Effector CD8-positive, alpha-beta T cell (primary cell): ENCODE results near the gene VWA2.

ENCODE experiments used
- DNase-seq: peaks from one replicate; lab custom pipeline; 2025; lab: John Stamatoyannopoulos, UW

VWA2 gene

GRCh38 chr10:114300036-114300645, 61.1 kb downstream of the VWA2 start:
- DNase-seq = no peak

GRCh38 chr10:114301177-114301576, 62.1 kb downstream of the VWA2 start:
- DNase-seq = no peak

GRCh38 chr10:114301951-114302710, 63.1 kb downstream of the VWA2 start:
- DNase-seq = no peak

GRCh38 chr10:114303556-114303955, 64.5 kb downstream of the VWA2 start:
- DNase-seq = no peak

- DNase-seq = peak; percentile 39
Observed at GRCh38 chr10:114304017-114304570, 65.0 kb downstream of the VWA2 start.

GRCh38 chr10:114304571-114305421, 65.7 kb downstream of the VWA2 start:
- DNase-seq = peak; percentile 63

- no peak for DNase-seq
Observed at GRCh38 chr10:114305521-114305925, 66.5 kb downstream of the VWA2 start.

- DNase-seq = no peak
Observed at GRCh38 chr10:114306116-114306973, 67.3 kb downstream of the VWA2 start.

- no peak for DNase-seq
Observed at GRCh38 chr10:114307731-114308130, 68.7 kb downstream of the VWA2 start.

- no peak for DNase-seq
Observed at GRCh38 chr10:114308531-114309363, 69.7 kb downstream of the VWA2 start.

GRCh38 chr10:114309364-114309651, 70.3 kb downstream of the VWA2 start:
- DNase-seq = no peak

GRCh38 chr10:114310346-114310745, 71.3 kb downstream of the VWA2 start:
- no peak for DNase-seq

GRCh38 chr10:114311023-114311422, 72.0 kb downstream of the VWA2 start:
- no peak for DNase-seq

- DNase-seq = no peak
Observed at GRCh38 chr10:114311496-114312209, 72.6 kb downstream of the VWA2 start.

GRCh38 chr10:114313139-114313538, 74.1 kb downstream of the VWA2 start:
- DNase-seq = no peak

GRCh38 chr10:114313866-114314265, 74.8 kb downstream of the VWA2 start:
- DNase-seq = no peak

GRCh38 chr10:114315566-114316420, 76.7 kb downstream of the VWA2 start:
- no peak for DNase-seq

- DNase-seq = no peak
Observed at GRCh38 chr10:114316744-114317143, 77.7 kb downstream of the VWA2 start.
